Common myeloid progenitor, CD34-positive (primary cell): ENCODE results near the gene ATP9A.
"Not testable (repeated sequence)": the region's sequence is repeated elsewhere in the genome, so short reads cannot be mapped to it uniquely, and the experiment has no call there.

ENCODE experiments used
- CTCF ChIA-PET: fragments of 350-600 bp; sonication (Branson Sonifier 250); formaldehyde crosslinking; loops from one replicate; lab custom pipeline; 2021; ENCODE audit warnings: antibody characterized with exemption; lab: Charles Lee
- POLR2A ChIA-PET: fragments of 350-600 bp; sonication (Branson Sonifier 250); formaldehyde crosslinking; loops from one replicate; lab custom pipeline; 2021; ENCODE audit warnings: antibody characterized with exemption; lab: Charles Lee
- DNase-seq, 3 donors: peaks; one replicate each; pipeline versions ENCODE4 v3.0.0 to v3.0.0-alpha.2; 2013
- H3K27ac ChIP-seq, 2 experiments: 1 replicate in 1 of 2; 2 replicates in 1 of 2; pipeline ENCODE4 v1.7.0; 2013; ENCODE audit warnings: inconsistent platforms in 2 of 2, low read length in 2 of 2, mild to moderate bottlenecking in 2 of 2, low read depth in 1 of 2, moderate library complexity in 1 of 2; ENCODE audit not compliant: severe bottlenecking in 2 of 2, insufficient read depth in 1 of 2, poor library complexity in 1 of 2
- H3K27me3 ChIP-seq, 5 experiments: replicated peaks in 2 of 5; 1 replicate in 3 of 5; 2 replicates in 2 of 5; pipeline versions ENCODE4 v1.6.1 to v1.7.0; 2013; ENCODE audit warnings: low read length in 4 of 5, mild to moderate bottlenecking in 2 of 5, moderate library complexity in 2 of 5, inconsistent platforms in 1 of 5; ENCODE audit not compliant: insufficient read depth in 5 of 5, control insufficient read depth in 4 of 5
- H3K36me3 ChIP-seq, 4 experiments: 1 replicate in 2 of 4; 2 replicates in 2 of 4; pipeline versions ENCODE4 v1.6.1 to v1.7.0; 2013; ENCODE audit warnings: low read length in 3 of 4, control low read depth in 1 of 4, mild to moderate bottlenecking in 1 of 4; ENCODE audit not compliant: control insufficient read depth in 4 of 4, insufficient read depth in 4 of 4
- H3K4me1 ChIP-seq, 4 experiments: 1 replicate in 3 of 4; 2 replicates in 1 of 4; pipeline versions ENCODE4 v1.6.1 to v1.7.1; 2013; ENCODE audit warnings: low read length in 3 of 4, mild to moderate bottlenecking in 3 of 4, control low read depth in 1 of 4, inconsistent platforms in 1 of 4, moderate library complexity in 1 of 4; ENCODE audit not compliant: control insufficient read depth in 4 of 4, insufficient read depth in 4 of 4; ENCODE audit errors: control extremely low read depth in 1 of 4
- H3K4me3 ChIP-seq, 7 experiments: 1 replicate in 4 of 7; 2 replicates in 3 of 7; pipeline versions ENCODE4 v1.5.1 to v1.7.0; 2013; ENCODE audit warnings: mild to moderate bottlenecking in 7 of 7, low read length in 6 of 7, moderate library complexity in 6 of 7, inconsistent platforms in 2 of 7, low read depth in 2 of 7, control low read depth in 1 of 7; ENCODE audit not compliant: insufficient read depth in 4 of 7, control insufficient read depth in 1 of 7; ENCODE audit errors: extremely low read depth in 1 of 7
- H3K9me3 ChIP-seq, 5 experiments: 1 replicate in 4 of 5; 2 replicates in 1 of 5; pipeline versions ENCODE4 v1.6.1 to v1.7.1; 2013; ENCODE audit warnings: low read length in 4 of 5, mild to moderate bottlenecking in 2 of 5, inconsistent platforms in 1 of 5, low read depth in 1 of 5, moderate library complexity in 1 of 5; ENCODE audit not compliant: control insufficient read depth in 4 of 5, insufficient read depth in 2 of 5; ENCODE audit errors: control extremely low read depth in 1 of 5
- WGBS: methylation state at CpG from one replicate; pipeline ENCODE4 v1.1.5; 2013; ENCODE audit not compliant: insufficient coverage; 5-methylcytosine and 5-hydroxymethylcytosine counted together

The ATP9A gene

GRCh38 chr20:51753220-51753619 lies 15.0 kb downstream of the ATP9A start:
- WGBS: 100% methylated on average over 2 of the region's 8 CpGs
- H3K27ac ChIP-seq, DNase-seq, POLR2A ChIA-PET, H3K36me3 ChIP-seq, H3K4me1 ChIP-seq, H3K9me3 ChIP-seq, H3K4me3 ChIP-seq, H3K27me3 ChIP-seq: not testable (repeated sequence)
- CTCF ChIA-PET: interaction anchor here (1.2 kb wide), 1 partner anchor 14 kb away, joined by 3 read pairs; the partner anchor contains the start of gene ATP9A

- 85% methylated on average over 3 of the region's 9 CpGs for WGBS
- Histone ChIP-seq H3K4me1 (peaks cover 0 to 5% (median 1%) of the 10 kb centered on the region in 4 experiments), H3K27me3 (no peaks in the 10 kb centered on the region), H3K36me3 (peaks cover 0 to 3% (median 0%) of the 10 kb centered on the region in 4 experiments), H3K27ac (no peak overlapping the region), H3K9me3 (no peaks in the 10 kb centered on the region), H3K4me3 (no peak overlapping the region)
- CTCF ChIA-PET: no interaction called here
- POLR2A ChIA-PET: interaction anchor here (0.6 kb wide), 1 partner anchor 212 kb away, joined by 3 read pairs; no protein-coding TSS in a partner anchor
- no peak for DNase-seq
Observed at GRCh38 chr20:51752343-51752951, 15.7 kb downstream of the ATP9A start.

- Histone ChIP-seq H3K27me3 (no peaks in the 10 kb centered on the region), H3K4me3 (no peak overlapping the region), H3K4me1 (peaks cover 0 to 5% (median 1%) of the 10 kb centered on the region in 4 experiments), H3K36me3 (peaks cover 0 to 3% (median 0%) of the 10 kb centered on the region in 4 experiments), H3K27ac (no peak overlapping the region), H3K9me3 (no peaks in the 10 kb centered on the region)
- ChIA-PET CTCF (no interaction called here), POLR2A (no interaction called here)
- WGBS: 92% methylated on average over 10 of the region's 10 CpGs
- no peak for DNase-seq
Observed at GRCh38 chr20:51750770-51751388, 17.3 kb downstream of the ATP9A start.

- H3K27me3 ChIP-seq: no peaks in the 10 kb centered on the region
- peaks cover 0 to 3% (median 0%) of the 10 kb centered on the region in 4 experiments for H3K36me3 ChIP-seq
- peaks cover 0 to 5% (median 1%) of the 10 kb centered on the region in 4 experiments for H3K4me1 ChIP-seq
- POLR2A ChIA-PET: no interaction called here
- no peaks in the 10 kb centered on the region for H3K9me3 ChIP-seq
- 94% methylated on average over 10 of the region's 19 CpGs for WGBS
- peak in 2 of 3 donors; percentile 52 to 62 for DNase-seq
- H3K4me3 ChIP-seq: no peak overlapping the region
- no peak overlapping the region for H3K27ac ChIP-seq
- CTCF ChIA-PET: interaction anchor here (0.8 kb wide), 1 partner anchor 254 kb away, joined by 3 read pairs; no protein-coding TSS in a partner anchor
Observed at GRCh38 chr20:51750037-51750769, 18.0 kb downstream of the ATP9A start.

GRCh38 chr20:51749674-51750036 lies 18.5 kb downstream of the ATP9A start:
- peaks cover 0 to 3% (median 0%) of the 10 kb centered on the region in 4 experiments for H3K36me3 ChIP-seq
- H3K4me1 ChIP-seq: peaks cover 0 to 5% (median 1%) of the 10 kb centered on the region in 4 experiments
- no peak overlapping the region for H3K27ac ChIP-seq
- no peaks in the 10 kb centered on the region for H3K27me3 ChIP-seq
- CTCF ChIA-PET: interaction anchor here (0.8 kb wide), 1 partner anchor 254 kb away, joined by 3 read pairs; no protein-coding TSS in a partner anchor
- POLR2A ChIA-PET: no interaction called here
- WGBS: 40% methylated on average over 1 of the region's 1 CpG
- no peak for DNase-seq
- no peaks in the 10 kb centered on the region for H3K9me3 ChIP-seq
- H3K4me3 ChIP-seq: no peak overlapping the region

GRCh38 chr20:51747182-51747911 lies 20.8 kb downstream of the ATP9A start:
- DNase-seq: no peak
- Histone ChIP-seq H3K27me3 (no peaks in the 10 kb centered on the region), H3K9me3 (no peaks in the 10 kb centered on the region), H3K4me3 (no peak overlapping the region), H3K27ac (no peak overlapping the region), H3K36me3 (no peaks in the 10 kb centered on the region), H3K4me1 (peaks cover 0 to 5% (median 1%) of the 10 kb centered on the region in 4 experiments)
- ChIA-PET POLR2A (no interaction called here), CTCF (interaction anchor here (0.6 to 0.7 kb wide), 2 partner anchors 9 to 327 kb away, joined by 3 read pairs; no protein-coding TSS in a partner anchor)
- 98% methylated on average over 5 of the region's 7 CpGs for WGBS
